H1 (cell line): ENCODE results near the gene ABHD12.

Source experiments
- ATF2 ChIP-seq: IDR thresholded peaks from 2 replicates; pipeline ENCODE4 v1.6.1; 2012; ENCODE audit warnings: low read length, inconsistent platforms
- BRCA1 ChIP-seq: IDR thresholded peaks from 2 replicates; pipeline ENCODE4 v1.6.1; 2012; ENCODE audit warnings: low read depth, low read length, improper control_type of control experiment
- CTCF ChIP-seq, 3 experiments: IDR thresholded peaks; 1 replicate in 2 of 3; 2 replicates in 1 of 3; pipeline versions ENCODE4 v1.5.1 to v1.6.1; 2011; ENCODE audit warnings: low read length in 3 of 3, mild to moderate bottlenecking in 3 of 3, inconsistent platforms in 2 of 3, low read depth in 1 of 3, moderate library complexity in 1 of 3; ENCODE audit not compliant: insufficient read depth in 1 of 3; ENCODE audit errors: control extremely low read depth in 1 of 3
- EZH2 ChIP-seq: fragments of 200-600 bp; sonication (generic); IDR thresholded peaks from 2 replicates; pipeline ENCODE4 v1.7.1; 2012; ENCODE audit warnings: low read depth, mild to moderate bottlenecking, moderate library complexity, low read length, inconsistent platforms; ENCODE audit not compliant: severe bottlenecking
- GABPA ChIP-seq: IDR thresholded peaks from 2 replicates; pipeline ENCODE4 v1.6.1; 2011; ENCODE audit warnings: mild to moderate bottlenecking, low read length, moderate library complexity, borderline replicate concordance; ENCODE audit not compliant: insufficient read depth
- GTF2F1 ChIP-seq: IDR thresholded peaks from 2 replicates; pipeline ENCODE4 v1.6.1; 2012; ENCODE audit warnings: low read depth, low read length, improper control_type of control experiment, borderline replicate concordance
- KDM1A ChIP-seq: fragments of 200-600, 300-600 bp; sonication (generic); IDR thresholded peaks from 2 replicates; pipeline ENCODE4 v1.7.1; 2016; ENCODE audit warnings: mild to moderate bottlenecking, low read length, borderline replicate concordance
- POLR2A ChIP-seq, 2 experiments: IDR thresholded peaks; 1 replicate in 1 of 2; 2 replicates in 1 of 2; pipeline ENCODE4 v1.6.1; 2011; ENCODE audit warnings: low read depth in 2 of 2, low read length in 2 of 2, mild to moderate bottlenecking in 2 of 2; ENCODE audit errors: control extremely low read depth in 1 of 2
- POLR2AphosphoS5 ChIP-seq: IDR thresholded peaks from 2 replicates; pipeline ENCODE4 v1.6.1; 2011; ENCODE audit warnings: low read depth, low read length
- RBBP5 ChIP-seq: IDR thresholded peaks from 2 replicates; pipeline ENCODE4 v1.7.1; 2012; ENCODE audit warnings: low read depth, mild to moderate bottlenecking, inconsistent platforms, low read length, moderate library complexity, borderline replicate concordance
- SP1 ChIP-seq: IDR thresholded peaks from 2 replicates; pipeline ENCODE4 v1.6.1; 2011; ENCODE audit warnings: low read depth, low read length
- TBP ChIP-seq: IDR thresholded peaks from 2 replicates; pipeline ENCODE4 v1.6.1; 2011; ENCODE audit warnings: low read depth, low read length, improper control_type of control experiment
- TEAD4 ChIP-seq: IDR thresholded peaks from 2 replicates; pipeline ENCODE4 v1.6.1; 2012; ENCODE audit warnings: low read depth, low read length, inconsistent platforms, mixed read lengths
- ZNF274 ChIP-seq: IDR thresholded peaks from 2 replicates; pipeline ENCODE4 v1.7.0; 2012; ENCODE audit warnings: low read length, borderline replicate concordance; ENCODE audit errors: extremely low read depth

- TF ChIP-seq CTCF (IDR thresholded peaks at IDR 0.05; ENCODE audit: control extremely low read depth in 1 of 3, insufficient read depth in 1 of 3, low read depth in 1 of 3, low read length in 3 of 3) (no peak), POLR2A (IDR thresholded peaks at IDR 0.05; ENCODE audit: control extremely low read depth in 1 of 2, low read depth in 2 of 2, low read length in 2 of 2) (no peak), POLR2AphosphoS5 (no peak), GABPA (no peak), TEAD4 (no peak), TBP (no peak), ATF2 (no peak), RBBP5 (no peak), GTF2F1 (no peak), BRCA1 (no peak), SP1 (no peak), ZNF274 (no peak), KDM1A (no peak), EZH2 (no peak)
These were observed 121.4 kb downstream of the ABHD12 start for GRCh38 chr20:25269057-25269832.
